A549 (cell line): ENCODE measurements around the gene DNAH8. TPM values are rescaled to one million over a fixed set of nuclear protein-coding genes. Genes with fewer than 3 reads are reported as not detected.

Source experiments
- ATAC-seq, 2 experiments: fragments of 200-7000 bp in 1 of 2; fragments of >200 bp in 1 of 2; cut with Nextera tagmentation in 1 of 2; cut with Tn5 transposase in 1 of 2; 3 replicates each; pipeline versions ENCODE4 v1.8.0 to v1.9.1; 2018 to 2020; ENCODE audit warnings: mild to moderate bottlenecking in 1 of 2, moderate library complexity in 1 of 2
- CTCF ChIA-PET: fragments of 300-600 bp; sonication (Branson Sonifier 250); formaldehyde crosslinking; extraction: SDS; loops from one replicate; lab custom pipeline; 2021; ENCODE audit warnings: antibody characterized with exemption, inconsistent platforms; lab: Yijun Ruan, JAX
- POLR2A ChIA-PET: fragments of 350-600 bp; formaldehyde crosslinking; extraction: SDS; loops from one replicate; lab custom pipeline; 2021; ENCODE audit warnings: antibody characterized with exemption, inconsistent platforms; lab: Yijun Ruan, JAX
- DNase-seq, 2 experiments: peaks; one replicate each; pipeline versions ENCODE4 v3.0.0 to v3.0.0-alpha.2; 2011 to 2016; ENCODE audit warnings: low read depth in 1 of 2, low spot score in 1 of 2
- FAIRE-seq: peaks from 2 replicates; lab custom pipeline; 2011; peaks lifted over from hg19 to GRCh38; lab: Jason Lieb, UNC
- H3K27ac ChIP-seq, 2 experiments: fragments of >200 bp; sonication (Bioruptor Twin); formaldehyde crosslinking; 3 replicates each; pipeline ENCODE4 v1.5.1; 2016 to 2017
- H3K4me1 ChIP-seq: fragments of >200 bp; sonication (Bioruptor Twin); formaldehyde crosslinking; 3 replicates; pipeline ENCODE4 v1.6.1; 2016
- H3K4me2 ChIP-seq: fragments of >200 bp; sonication (Bioruptor Twin); formaldehyde crosslinking; 3 replicates; pipeline ENCODE4 v1.6.1; 2016
- H3K4me3 ChIP-seq: fragments of >200 bp; sonication (Bioruptor Twin); formaldehyde crosslinking; 3 replicates; pipeline ENCODE4 v1.5.1; 2016
- H3K9me3 ChIP-seq: fragments of >200 bp; sonication (Bioruptor Twin); formaldehyde crosslinking; 3 replicates; pipeline ENCODE4 v1.6.1; 2016
- BHLHE40 ChIP-seq: IDR thresholded peaks from 2 replicates; pipeline ENCODE4 v1.6.1; 2012; ENCODE audit warnings: low read depth, low read length, inconsistent platforms
- CBX2 ChIP-seq: fragments of 200-600 bp; sonication (generic); IDR thresholded peaks from 2 replicates; pipeline ENCODE4 v1.6.1; 2016; ENCODE audit warnings: low read depth, mild to moderate bottlenecking, borderline replicate concordance
- CBX8 ChIP-seq: fragments of 200-600 bp; sonication (generic); IDR thresholded peaks from 2 replicates; pipeline ENCODE4 v1.6.1; 2016
- CEBPB ChIP-seq, 2 experiments: fragments of >200 bp in 1 of 2; sonication (Bioruptor Twin) in 1 of 2; formaldehyde crosslinking in 1 of 2; IDR thresholded peaks; 2 replicates each; pipeline ENCODE4 v1.6.1; 2012 to 2016
- CHD2 ChIP-seq: fragments of 150-350 bp; IDR thresholded peaks from 2 replicates; pipeline ENCODE4 v1.6.1; 2014; ENCODE audit warnings: low read length; ENCODE audit not compliant: partially characterized antibody
- CHD4 ChIP-seq: fragments of 200-600 bp; sonication (generic); IDR thresholded peaks from 2 replicates; pipeline ENCODE4 v1.6.1; 2016; ENCODE audit warnings: antibody characterized with exemption, mild to moderate bottlenecking, borderline replicate concordance
- EHF ChIP-seq: fragments of 250-450 bp; sonication (Bioruptor Pico); IDR thresholded peaks from 2 replicates; pipeline ENCODE4 v1.5.0; 2020; ENCODE audit warnings: mild to moderate bottlenecking
- FOSB ChIP-seq: fragments of 250-450 bp; sonication (Bioruptor Pico); IDR thresholded peaks from 2 replicates; pipeline ENCODE4 v1.5.0; 2020; ENCODE audit warnings: mild to moderate bottlenecking, moderate library complexity
- FOSL2 ChIP-seq, 2 experiments: fragments of 450-650 bp in 1 of 2; fragments of >200 bp in 1 of 2; sonication (Bioruptor Twin) in 1 of 2; formaldehyde crosslinking; IDR thresholded peaks; 2 replicates each; pipeline versions ENCODE4 v1.5.0 to v1.6.1; 2016 to 2020; ENCODE audit warnings: mild to moderate bottlenecking in 1 of 2, moderate library complexity in 1 of 2
- FOXS1 ChIP-seq: fragments of 250-450 bp; sonication (Bioruptor Pico); IDR thresholded peaks from 2 replicates; pipeline ENCODE4 v1.5.0; 2020; ENCODE audit warnings: mild to moderate bottlenecking, moderate library complexity
- GATA3 ChIP-seq: IDR thresholded peaks from 2 replicates; pipeline ENCODE4 v1.6.1; 2012; ENCODE audit warnings: borderline replicate concordance
- HEYL ChIP-seq: fragments of 250-450 bp; sonication (Bioruptor Pico); IDR thresholded peaks from 2 replicates; pipeline ENCODE4 v1.8.0; 2021; ENCODE audit warnings: mild to moderate bottlenecking, moderate library complexity
- HOXA7 ChIP-seq: fragments of 250-450 bp; sonication (Bioruptor Pico); IDR thresholded peaks from 2 replicates; pipeline ENCODE4 v1.5.0; 2020; ENCODE audit warnings: mild to moderate bottlenecking, moderate library complexity
- HOXB5 ChIP-seq: fragments of 250-450 bp; sonication (Bioruptor Pico); IDR thresholded peaks from 2 replicates; pipeline ENCODE4 v1.5.0; 2020; ENCODE audit warnings: mild to moderate bottlenecking, moderate library complexity
- JUN ChIP-seq, 2 experiments: fragments of >200 bp; sonication (Bioruptor Twin); formaldehyde crosslinking; IDR thresholded peaks; 2 replicates in 1 of 2; 3 replicates in 1 of 2; pipeline ENCODE4 v1.6.1; 2016 to 2017
- JUNB ChIP-seq: fragments of >200 bp; sonication (Bioruptor Twin); formaldehyde crosslinking; IDR thresholded peaks from 2 replicates; pipeline ENCODE4 v1.6.1; 2016
- KDM1A ChIP-seq: fragments of 200-600 bp; sonication (generic); IDR thresholded peaks from 2 replicates; pipeline ENCODE4 v1.6.1; 2016; ENCODE audit warnings: low read depth, mild to moderate bottlenecking
- KDM5A ChIP-seq: fragments of 200-600 bp; sonication (generic); IDR thresholded peaks from 2 replicates; pipeline ENCODE4 v1.6.1; 2016; ENCODE audit warnings: antibody characterized with exemption, mild to moderate bottlenecking
- MAFK ChIP-seq: fragments of 450-650 bp; IDR thresholded peaks from 2 replicates; pipeline ENCODE4 v1.6.1; 2014; ENCODE audit not compliant: partially characterized antibody
- NFE2L2 ChIP-seq: fragments of 150-350 bp; conservative IDR thresholded peaks from 2 replicates; pipeline ENCODE4 v1.6.1; 2014; ENCODE audit warnings: low read length
- NPAS2 ChIP-seq: fragments of 250-450 bp; sonication (Bioruptor Pico); IDR thresholded peaks from 2 replicates; pipeline ENCODE4 v1.8.0; 2022; ENCODE audit warnings: mild to moderate bottlenecking, moderate library complexity, borderline replicate concordance
- NR3C1 ChIP-seq: fragments of >200 bp; sonication (Bioruptor Twin); formaldehyde crosslinking; IDR thresholded peaks from 3 replicates; pipeline ENCODE4 v1.6.1; 2017
- PHF8 ChIP-seq: fragments of 200-600 bp; sonication (generic); IDR thresholded peaks from 2 replicates; pipeline ENCODE4 v1.6.1; 2016; ENCODE audit warnings: low read depth, mild to moderate bottlenecking, antibody characterized with exemption, moderate library complexity, borderline replicate concordance
- POLR2A ChIP-seq: IDR thresholded peaks from 2 replicates; pipeline ENCODE4 v1.6.1; 2012; ENCODE audit warnings: mild to moderate bottlenecking, low read length
- POLR2AphosphoS2 ChIP-seq: conservative IDR thresholded peaks from 2 replicates; pipeline ENCODE4 v1.6.1; 2012; ENCODE audit warnings: low read length, improper control_type of control experiment, inconsistent platforms
- RAD21 ChIP-seq, 2 experiments: fragments of >200 bp in 1 of 2; sonication (Bioruptor Twin) in 1 of 2; formaldehyde crosslinking in 1 of 2; IDR thresholded peaks in 1 of 2; conservative IDR thresholded peaks in 1 of 2; 2 replicates in 1 of 2; 3 replicates in 1 of 2; pipeline ENCODE4 v1.6.1; 2012 to 2018; ENCODE audit warnings: inconsistent platforms in 1 of 2
- RFX5 ChIP-seq: fragments of 450-650 bp; IDR thresholded peaks from 2 replicates; pipeline ENCODE4 v1.7.1; 2014; ENCODE audit warnings: antibody characterized with exemption, mild to moderate bottlenecking, moderate library complexity
- RNF2 ChIP-seq: fragments of 200-600 bp; sonication (generic); IDR thresholded peaks from 2 replicates; pipeline ENCODE4 v1.6.1; 2016; ENCODE audit warnings: low read depth, mild to moderate bottlenecking, antibody characterized with exemption, moderate library complexity, borderline replicate concordance
- SREBF2 ChIP-seq: fragments of 450-650 bp; IDR thresholded peaks from 2 replicates; pipeline ENCODE4 v1.6.1; 2014; ENCODE audit warnings: mild to moderate bottlenecking, moderate library complexity
- TP53 ChIP-seq: fragments of 250-450 bp; sonication (Bioruptor Pico); IDR thresholded peaks from 2 replicates; pipeline ENCODE4 v1.5.0; 2021; ENCODE audit warnings: mild to moderate bottlenecking, moderate library complexity
- ZFP36 ChIP-seq: fragments of 450-650 bp; IDR thresholded peaks from 2 replicates; pipeline ENCODE4 v1.6.1; 2014; ENCODE audit warnings: borderline replicate concordance; ENCODE audit not compliant: partially characterized antibody
- WGBS: methylation state at CpG from one replicate; pipeline ENCODE4 v1.1.6; 2017; ENCODE audit errors: missing lambda C conversion rate; 5-methylcytosine and 5-hydroxymethylcytosine counted together
- polyA plus RNA-seq, 4 experiments: library from polyadenylated mRNA; depleted of rRNA in 3 of 4; stranded (reverse); fragments of >200 nt; fragmentation: RNase III in 1 of 4; extraction: RNeasy Plus Mini Kit Qiagen cat#74134 plus additional on column Dnase treatment in 1 of 4; gene quantifications; 2 replicates in 3 of 4; 3 replicates in 1 of 4; pipeline ENCODE4 v1.2.3, GENCODE V29; 2011 to 2017
- TF ChIP-seq, protein P1 (sequence below): IDR thresholded peaks from 2 replicates; pipeline ENCODE4 v1.6.1; 2012; ENCODE audit warnings: low read depth, borderline replicate concordance
- TF ChIP-seq, protein P2 (sequence below): IDR thresholded peaks from 2 replicates; pipeline ENCODE4 v1.6.1; 2012
- TF ChIP-seq, protein P3 (sequence below): fragments of 150-350 bp; IDR thresholded peaks from 2 replicates; pipeline ENCODE4 v1.6.1; 2014; ENCODE audit warnings: low read depth, mild to moderate bottlenecking, low read length

The DNAH8 gene
- polyA plus RNA-seq, 2 of the 4 experiments (the other 2 are of a cell fraction), result not detected

DNA sequence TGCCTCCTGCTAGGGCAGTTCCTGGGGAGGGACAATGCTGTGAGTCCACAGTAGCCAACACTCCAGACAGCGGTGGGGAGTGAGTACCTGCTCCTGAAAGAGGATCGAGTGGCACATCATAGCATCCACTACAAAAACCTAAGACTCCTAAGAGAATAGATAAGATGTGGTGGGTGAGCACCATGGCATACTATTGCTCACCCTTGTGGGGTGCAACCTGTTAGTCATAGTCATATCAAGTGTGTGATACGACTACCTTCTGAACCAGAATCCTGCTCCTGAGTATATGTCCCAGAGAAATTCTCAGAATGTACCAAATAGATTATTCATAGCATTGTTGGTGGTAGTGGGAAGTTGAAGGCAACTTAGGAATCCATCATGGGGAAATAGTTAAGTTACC is 270.7 kb downstream of the DNAH8 start:
- CTCF ChIA-PET, result interaction anchor here (1.6 kb wide), 1 partner anchor 113 kb away, joined by 3 read pairs; no protein-coding TSS in a partner anchor
- WGBS, result 25% methylated on average over 2 of the region's 3 CpGs
- FAIRE-seq, result no peak

DNA sequence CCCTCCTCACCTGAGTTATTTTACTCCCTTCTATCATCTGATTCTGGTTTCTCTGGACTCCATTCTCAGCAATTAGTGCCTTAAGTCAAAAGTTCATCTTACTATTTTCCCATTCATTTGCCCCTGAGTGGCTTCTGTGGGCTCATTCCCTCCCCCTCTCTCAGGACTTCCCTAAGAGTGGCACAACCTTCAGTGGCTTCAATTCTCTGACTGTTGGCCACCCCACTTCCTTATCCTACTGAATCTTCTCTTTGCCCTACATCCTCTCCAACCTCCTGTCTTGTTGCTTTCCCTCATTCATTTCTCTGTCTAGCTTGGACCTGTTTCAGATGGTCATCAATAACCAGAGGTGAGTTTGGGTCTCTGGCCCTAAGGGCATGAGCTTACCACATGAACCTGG is 272.4 kb downstream of the DNAH8 start:
- H3K4me1 ChIP-seq, result no peaks in the 10 kb centered on the region
- no peaks in the 10 kb centered on the region for H3K9me3 ChIP-seq
- H3K4me2 ChIP-seq, result no peak overlapping the region
- TF ChIP-seq CHD4 (no peak), NPAS2 (CRISPR knock-in tag) (no peak), CBX8 (no peak), MAFK (no peak), CEBPB (IDR thresholded peaks at IDR 0.05) (no peak), EHF (CRISPR knock-in tag) (no peak), HOXB5 (CRISPR knock-in tag) (no peak), FOSL2 (IDR thresholded peaks at IDR 0.05) (no peak), FOSL2 (CRISPR knock-in tag; IDR thresholded peaks at IDR 0.05) (no peak), HOXA7 (CRISPR knock-in tag) (no peak), RNF2 (no peak), TP53 (CRISPR knock-in tag) (no peak), ZFP36 (no peak), HEYL (CRISPR knock-in tag) (no peak), POLR2AphosphoS2 (no peak), FOXS1 (CRISPR knock-in tag) (no peak), NFE2L2 (no peak)
- FAIRE-seq (no peak), DNase-seq (no peak), ATAC-seq (no peak)
- ChIA-PET POLR2A (no interaction called here), CTCF (interaction anchor here (0.6 to 0.7 kb wide), 2 partner anchors 9 to 562 kb away, joined by 3 to 5 read pairs; no protein-coding TSS in a partner anchor)
- no peak overlapping the region for H3K27ac ChIP-seq
- no peak overlapping the region for H3K4me3 ChIP-seq

More for the DNA sequence above, 270.7 kb downstream of the DNAH8 start:
- TF ChIP-seq JUN (IDR thresholded peaks at IDR 0.05) (no peak), KDM1A (no peak), RNF2 (no peak), CHD2 (no peak), BHLHE40 (no peak), GATA3 (no peak), PHF8 (no peak), HOXB5 (CRISPR knock-in tag) (no peak), POLR2A (no peak), NR3C1 (no peak)
- TF ChIP-seq, protein P1, sequence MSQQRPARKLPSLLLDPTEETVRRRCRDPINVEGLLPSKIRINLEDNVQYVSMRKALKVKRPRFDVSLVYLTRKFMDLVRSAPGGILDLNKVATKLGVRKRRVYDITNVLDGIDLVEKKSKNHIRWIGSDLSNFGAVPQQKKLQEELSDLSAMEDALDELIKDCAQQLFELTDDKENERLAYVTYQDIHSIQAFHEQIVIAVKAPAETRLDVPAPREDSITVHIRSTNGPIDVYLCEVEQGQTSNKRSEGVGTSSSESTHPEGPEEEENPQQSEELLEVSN, result no peak
- TF ChIP-seq, all 56 proteins: peak for 0
- ATAC-seq, result no peak
- no peak for DNase-seq
- Histone ChIP-seq H3K4me1 (no peaks in the 10 kb centered on the region), H3K4me3 (no peak overlapping the region), H3K4me2 (no peak overlapping the region), H3K9me3 (no peaks in the 10 kb centered on the region), H3K27ac (no peak overlapping the region)
- POLR2A ChIA-PET, result no interaction called here

DNA sequence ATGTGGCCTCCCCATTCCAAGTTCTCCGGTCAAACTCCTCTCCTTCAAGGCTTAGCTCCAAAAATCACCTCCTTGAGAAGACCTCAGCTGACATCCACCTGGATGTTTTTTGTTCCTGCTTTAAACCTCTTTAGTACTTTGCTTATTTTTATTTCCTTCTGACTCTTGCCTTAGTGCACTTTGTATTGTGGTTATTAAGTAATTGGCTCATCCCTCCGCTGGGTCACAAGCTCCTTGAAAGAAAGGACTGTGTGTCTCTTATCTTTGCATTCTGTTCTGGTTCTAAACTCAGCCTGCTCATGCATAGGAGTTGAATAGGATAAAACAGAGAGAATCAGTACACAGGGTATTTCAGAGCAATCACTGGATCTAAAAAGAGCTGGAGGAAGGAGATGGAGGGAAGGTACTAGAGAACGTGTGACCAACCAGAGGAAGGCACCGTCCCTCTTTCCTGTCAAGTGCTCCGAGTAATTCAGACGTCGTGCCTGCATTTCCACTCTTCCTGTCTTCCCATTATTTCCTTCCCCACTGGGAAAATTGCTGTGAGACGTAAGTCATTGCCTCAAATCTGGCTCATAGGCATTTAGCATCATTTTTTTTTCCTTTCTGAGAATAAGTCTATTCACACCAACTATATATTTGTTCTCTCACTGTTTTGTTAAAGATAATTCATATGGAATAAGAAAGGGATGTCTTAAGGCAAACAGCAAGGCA is 273.8 kb downstream of the DNAH8 start:
- DNase-seq (no peak), ATAC-seq (no peak), FAIRE-seq (no peak)
- Histone ChIP-seq H3K4me2 (no peak overlapping the region), H3K9me3 (no peaks in the 10 kb centered on the region), H3K4me1 (no peaks in the 10 kb centered on the region), H3K27ac (no peak overlapping the region), H3K4me3 (no peak overlapping the region)
- POLR2A ChIA-PET, result no interaction called here
- 14% methylated on average over 8 of the region's 8 CpGs for WGBS
- no peak for TF ChIP-seq NFE2L2
- TF ChIP-seq CEBPB (IDR thresholded peaks at IDR 0.05), result no peak
- TF ChIP-seq FOSB (CRISPR knock-in tag), result no peak
- TF ChIP-seq CBX8, result no peak
- TF ChIP-seq SREBF2, result no peak
- no peak for TF ChIP-seq HOXA7 (CRISPR knock-in tag)
- no peak for TF ChIP-seq PHF8
- no peak for TF ChIP-seq KDM5A
- TF ChIP-seq RFX5, result no peak
- TF ChIP-seq, protein P2, sequence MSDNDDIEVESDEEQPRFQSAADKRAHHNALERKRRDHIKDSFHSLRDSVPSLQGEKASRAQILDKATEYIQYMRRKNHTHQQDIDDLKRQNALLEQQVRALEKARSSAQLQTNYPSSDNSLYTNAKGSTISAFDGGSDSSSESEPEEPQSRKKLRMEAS, result no peak
- no peak for TF ChIP-seq CBX2
- no peak for TF ChIP-seq JUNB
- TF ChIP-seq, protein P3, sequence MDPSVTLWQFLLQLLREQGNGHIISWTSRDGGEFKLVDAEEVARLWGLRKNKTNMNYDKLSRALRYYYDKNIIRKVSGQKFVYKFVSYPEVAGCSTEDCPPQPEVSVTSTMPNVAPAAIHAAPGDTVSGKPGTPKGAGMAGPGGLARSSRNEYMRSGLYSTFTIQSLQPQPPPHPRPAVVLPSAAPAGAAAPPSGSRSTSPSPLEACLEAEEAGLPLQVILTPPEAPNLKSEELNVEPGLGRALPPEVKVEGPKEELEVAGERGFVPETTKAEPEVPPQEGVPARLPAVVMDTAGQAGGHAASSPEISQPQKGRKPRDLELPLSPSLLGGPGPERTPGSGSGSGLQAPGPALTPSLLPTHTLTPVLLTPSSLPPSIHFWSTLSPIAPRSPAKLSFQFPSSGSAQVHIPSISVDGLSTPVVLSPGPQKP, result no peak
- no peak for TF ChIP-seq RAD21 (conservative IDR thresholded peaks at IDR 0.05 in 1 of 2, IDR thresholded peaks at IDR 0.05 in 1 of 2)
- TF ChIP-seq POLR2AphosphoS2, result no peak
- CTCF ChIA-PET, result no interaction called here
